ENCODE data around the gene WDR88.

GRCh38 chr19:33110137-33110910 is 21.6 kb upstream of the WDR88 start:
- TF ChIP-seq EP300 (IDR thresholded peaks at IDR 0.05) = no peak
- no peak for TF ChIP-seq CTCF (IDR thresholded peaks at IDR 0.05)
- no peak for TF ChIP-seq POLR2A (IDR thresholded peaks at IDR 0.05; ENCODE audit: low read depth)
- no peak for TF ChIP-seq POLR2AphosphoS5 (IDR thresholded peaks at IDR 0.05)
